Nephron progenitor cell (in vitro differentiated cells): ENCODE results near the gene BBX.

Experiments
- DNase-seq: peaks from one replicate; pipeline ENCODE4 v3.0.0; 2021
- H3K27ac Mint-ChIP-seq: 2 replicates; pipeline ENCODE4 v1.8.0; 2021; ENCODE audit warnings: mild to moderate bottlenecking, moderate library complexity, mixed read lengths
- H3K27me3 Mint-ChIP-seq: 2 replicates; pipeline ENCODE4 v1.8.0; 2021; ENCODE audit warnings: mild to moderate bottlenecking, low read depth, mixed read lengths; ENCODE audit not compliant: poor library complexity
- H3K36me3 Mint-ChIP-seq: 2 replicates; pipeline ENCODE4 v1.8.0; 2021; ENCODE audit warnings: low read depth, mixed read lengths
- H3K4me1 Mint-ChIP-seq: 2 replicates; pipeline ENCODE4 v1.8.0; 2021; ENCODE audit warnings: mixed read lengths
- H3K4me3 Mint-ChIP-seq: 2 replicates; pipeline ENCODE4 v1.8.0; 2021; ENCODE audit warnings: mild to moderate bottlenecking, moderate library complexity, mixed read lengths
- H3K9me3 Mint-ChIP-seq: 2 replicates; pipeline ENCODE4 v1.8.0; 2021; ENCODE audit warnings: mild to moderate bottlenecking, moderate library complexity, mixed read lengths
- TF ChIP-seq, protein P1 (sequence below): fragments of 200-600 bp; sonication (generic); IDR thresholded peaks from 2 replicates; pipeline ENCODE4 v1.5.0; 2021; ENCODE audit warnings: antibody characterized with exemption

The BBX gene

DNA sequence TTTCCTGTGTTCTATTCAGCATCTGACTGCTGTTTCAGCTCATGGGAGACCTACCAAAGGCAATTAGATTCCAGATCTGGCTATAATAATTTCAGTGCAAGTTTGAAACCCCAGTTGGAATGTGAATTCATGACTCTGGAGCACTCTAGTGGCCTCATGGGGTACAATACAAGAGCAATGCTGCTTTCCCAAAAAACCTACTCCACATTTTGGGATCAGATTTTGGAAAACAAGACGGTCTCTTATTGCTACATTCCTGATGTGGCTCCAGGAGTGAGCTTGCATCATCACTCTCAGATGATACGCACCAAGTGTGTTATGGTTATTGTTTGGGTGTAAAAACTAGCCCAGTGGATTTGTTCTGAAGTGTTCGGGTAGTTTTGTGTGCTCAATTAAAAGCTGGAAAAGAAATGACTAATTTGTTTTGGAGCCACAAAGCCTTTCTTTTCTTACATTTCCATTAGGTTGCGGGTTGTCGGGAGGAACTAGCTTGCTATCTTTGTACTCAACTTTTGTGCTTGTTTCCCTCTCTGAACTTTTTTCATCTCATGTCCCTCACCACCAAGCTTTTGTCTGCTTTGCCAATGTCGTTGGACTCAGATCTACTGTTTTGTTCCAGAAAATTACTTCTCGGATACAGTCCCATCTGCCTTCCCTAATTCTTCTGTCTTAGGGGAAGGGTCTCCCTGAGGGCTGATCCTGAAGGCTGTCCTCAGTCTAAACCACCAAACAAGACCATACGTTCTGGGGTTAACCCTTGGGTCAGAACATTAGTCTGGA, 272.1 kb downstream of the BBX start:
- H3K27me3 Mint-ChIP-seq: no peaks in the 10 kb centered on the region
- peaks cover 5% of the 10 kb centered on the region for H3K9me3 Mint-ChIP-seq
- TF ChIP-seq, protein P1, sequence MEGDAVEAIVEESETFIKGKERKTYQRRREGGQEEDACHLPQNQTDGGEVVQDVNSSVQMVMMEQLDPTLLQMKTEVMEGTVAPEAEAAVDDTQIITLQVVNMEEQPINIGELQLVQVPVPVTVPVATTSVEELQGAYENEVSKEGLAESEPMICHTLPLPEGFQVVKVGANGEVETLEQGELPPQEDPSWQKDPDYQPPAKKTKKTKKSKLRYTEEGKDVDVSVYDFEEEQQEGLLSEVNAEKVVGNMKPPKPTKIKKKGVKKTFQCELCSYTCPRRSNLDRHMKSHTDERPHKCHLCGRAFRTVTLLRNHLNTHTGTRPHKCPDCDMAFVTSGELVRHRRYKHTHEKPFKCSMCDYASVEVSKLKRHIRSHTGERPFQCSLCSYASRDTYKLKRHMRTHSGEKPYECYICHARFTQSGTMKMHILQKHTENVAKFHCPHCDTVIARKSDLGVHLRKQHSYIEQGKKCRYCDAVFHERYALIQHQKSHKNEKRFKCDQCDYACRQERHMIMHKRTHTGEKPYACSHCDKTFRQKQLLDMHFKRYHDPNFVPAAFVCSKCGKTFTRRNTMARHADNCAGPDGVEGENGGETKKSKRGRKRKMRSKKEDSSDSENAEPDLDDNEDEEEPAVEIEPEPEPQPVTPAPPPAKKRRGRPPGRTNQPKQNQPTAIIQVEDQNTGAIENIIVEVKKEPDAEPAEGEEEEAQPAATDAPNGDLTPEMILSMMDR: no peak
- H3K4me3 Mint-ChIP-seq: no peak overlapping the region
- peaks cover 18% of the 10 kb centered on the region for H3K4me1 Mint-ChIP-seq
- no peak for DNase-seq
- H3K27ac Mint-ChIP-seq: peak overlapping the region; percentile 20
- H3K36me3 Mint-ChIP-seq: peaks cover 76% of the 10 kb centered on the region

DNA sequence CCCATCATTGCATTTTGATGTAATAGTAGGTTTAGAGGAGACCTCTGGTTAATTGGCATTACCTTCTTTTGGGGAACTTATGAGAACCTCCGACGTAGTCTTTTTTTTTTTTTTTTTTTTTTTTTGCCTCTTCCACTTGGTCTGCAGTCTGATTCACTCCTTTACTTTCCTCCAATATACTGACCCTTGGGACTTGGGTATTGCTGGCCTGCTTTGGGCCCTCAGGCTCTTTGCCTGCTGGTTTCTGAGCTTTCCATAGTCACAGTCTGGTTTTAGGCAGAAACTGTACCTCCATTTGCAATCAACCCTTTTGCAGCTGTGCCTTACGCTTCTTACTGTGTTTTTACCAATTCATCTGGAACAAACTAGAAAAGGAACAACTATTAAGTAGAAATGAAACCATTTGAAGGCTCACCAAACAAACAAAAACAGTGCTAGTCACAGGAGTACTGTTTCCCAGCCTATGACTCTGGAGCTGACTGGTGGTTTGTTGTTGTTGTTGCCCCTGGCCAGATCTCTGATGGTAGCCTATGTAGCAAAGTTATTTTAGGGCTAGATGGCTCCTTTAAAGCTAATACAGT, 272.8 kb downstream of the BBX start:
- H3K9me3 Mint-ChIP-seq: peaks cover under 1% of the 10 kb centered on the region
- H3K27me3 Mint-ChIP-seq: no peaks in the 10 kb centered on the region
- H3K4me1 Mint-ChIP-seq: peaks cover 25% of the 10 kb centered on the region

DNA sequence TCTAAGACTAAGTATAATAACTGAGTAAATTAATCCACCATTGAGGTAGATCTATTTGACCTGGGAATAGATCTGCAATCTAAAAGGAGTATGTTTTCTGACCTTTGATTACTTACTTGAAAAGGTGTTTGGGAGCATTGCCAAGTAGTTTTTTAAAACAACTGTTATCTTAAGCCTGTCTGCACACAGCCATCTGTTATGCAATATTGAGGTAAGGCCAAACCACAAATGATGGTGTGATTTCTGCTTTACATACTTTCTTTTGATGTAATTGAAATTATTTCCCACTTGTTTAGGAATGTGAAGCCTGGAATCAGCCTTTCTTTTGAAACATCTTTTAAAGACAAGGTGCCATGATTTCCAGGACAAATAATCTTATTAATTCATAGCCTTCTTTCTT, 274.0 kb downstream of the BBX start:
- Mint-ChIP-seq H3K36me3 (peaks cover 76% of the 10 kb centered on the region), H3K27me3 (no peaks in the 10 kb centered on the region), H3K4me3 (no peak overlapping the region), H3K4me1 (peaks cover 32% of the 10 kb centered on the region), H3K27ac (no peak overlapping the region), H3K9me3 (no peaks in the 10 kb centered on the region)
- no peak for DNase-seq
- TF ChIP-seq, protein P1: no peak

More for the DNA sequence above, 272.8 kb downstream of the BBX start:
- TF ChIP-seq, protein P1: no peak
- peak overlapping the region; percentile 57 for H3K27ac Mint-ChIP-seq
- DNase-seq: no peak
- H3K36me3 Mint-ChIP-seq: peaks cover 76% of the 10 kb centered on the region
- H3K4me3 Mint-ChIP-seq: no peak overlapping the region

DNA sequence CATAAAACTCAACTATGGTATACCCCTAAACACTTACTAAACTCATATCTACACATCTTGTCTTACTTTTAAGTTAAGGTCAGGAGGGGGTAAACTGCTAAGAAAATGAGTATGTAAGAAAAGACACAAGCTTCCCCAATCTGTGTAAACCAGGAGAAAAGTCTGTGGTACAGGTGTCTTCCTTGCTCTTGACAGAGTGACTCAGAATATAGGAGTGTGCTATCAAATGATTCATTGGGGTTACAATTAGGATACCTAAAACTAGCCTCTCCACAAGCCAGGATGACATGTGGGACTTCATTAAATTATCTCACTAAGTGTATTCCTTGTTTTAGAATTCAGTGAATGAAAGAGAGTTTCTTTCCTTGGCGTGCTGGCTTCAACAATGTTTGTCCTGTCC, 274.8 kb downstream of the BBX start:
- no peaks in the 10 kb centered on the region for H3K27me3 Mint-ChIP-seq
- no peak overlapping the region for H3K27ac Mint-ChIP-seq
- peaks cover 76% of the 10 kb centered on the region for H3K36me3 Mint-ChIP-seq
- no peak overlapping the region for H3K4me3 Mint-ChIP-seq
- TF ChIP-seq, protein P1: no peak
- H3K9me3 Mint-ChIP-seq: no peaks in the 10 kb centered on the region
- peaks cover 32% of the 10 kb centered on the region for H3K4me1 Mint-ChIP-seq
- DNase-seq: no peak

DNA sequence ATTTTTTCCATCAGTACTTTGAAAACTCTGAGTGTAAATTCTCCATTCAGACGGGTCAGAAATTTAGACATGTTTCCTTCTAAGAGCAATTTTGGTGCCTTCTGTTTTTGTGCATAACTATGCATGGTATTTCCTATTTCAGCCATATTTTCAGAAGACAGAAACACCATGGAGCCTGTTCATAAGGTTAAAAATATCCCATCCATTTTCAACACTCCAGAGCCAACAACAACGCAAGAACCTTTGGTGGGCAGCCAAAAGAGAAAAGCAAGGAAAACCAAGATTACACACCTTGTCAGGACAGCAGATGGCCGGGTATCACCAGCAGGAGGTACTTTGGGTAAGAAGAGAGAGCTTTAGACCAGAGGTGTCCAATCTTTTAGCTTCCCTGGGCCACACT, 275.6 kb downstream of the BBX start:
- H3K27ac Mint-ChIP-seq: no peak overlapping the region
- H3K27me3 Mint-ChIP-seq: no peaks in the 10 kb centered on the region
- TF ChIP-seq, protein P1: no peak
- no peak for DNase-seq
- no peak overlapping the region for H3K4me3 Mint-ChIP-seq
- H3K36me3 Mint-ChIP-seq: peaks cover 83% of the 10 kb centered on the region
- no peaks in the 10 kb centered on the region for H3K9me3 Mint-ChIP-seq
- H3K4me1 Mint-ChIP-seq: peaks cover 32% of the 10 kb centered on the region

DNA sequence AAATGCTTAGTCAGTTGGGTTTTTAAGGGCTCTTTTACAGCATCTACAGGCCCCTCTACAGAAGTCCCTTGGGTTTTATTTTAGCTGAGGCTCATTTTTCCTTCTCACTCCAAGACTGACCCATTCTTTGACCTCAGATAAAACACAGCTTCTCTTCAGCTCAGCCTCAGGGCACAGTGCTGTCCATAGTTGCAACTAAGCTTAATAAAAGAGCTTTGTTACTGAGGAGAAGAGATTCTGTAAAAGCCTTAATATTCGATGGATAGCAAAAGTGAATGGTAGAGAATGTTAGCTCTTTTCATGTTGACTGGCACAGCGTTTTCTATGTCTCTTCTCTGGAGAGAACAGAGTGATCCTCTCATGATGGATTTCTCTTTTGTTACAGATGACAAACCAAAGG, 277.9 kb downstream of the BBX start:
- no peaks in the 10 kb centered on the region for H3K9me3 Mint-ChIP-seq
- H3K4me3 Mint-ChIP-seq: no peak overlapping the region
- H3K27me3 Mint-ChIP-seq: no peaks in the 10 kb centered on the region
- peak overlapping the region; percentile 96 for H3K27ac Mint-ChIP-seq
- TF ChIP-seq, protein P1: no peak
- peaks cover 23% of the 10 kb centered on the region for H3K4me1 Mint-ChIP-seq
- peaks cover 84% of the 10 kb centered on the region for H3K36me3 Mint-ChIP-seq
- DNase-seq: no peak
